Endometrial microvascular endothelial cells (primary cell): Measurements from ENCODE around the gene KIF26B. TPM values are rescaled to one million over a fixed set of nuclear protein-coding genes. Genes with fewer than 3 reads are reported as not detected.

Experiments used
- in situ Hi-C: cut with HindIII; loops from 2 replicates; pipeline ENCODE4 v1.10.0; 2017; ENCODE audit warnings: low sequenced_read_pairs, low pct_unique_long_range_greater_than_20kb; ENCODE audit errors: inconsistent ontology term
- total RNA-seq: library from RNA; depleted of rRNA; stranded (reverse); fragments of >200 nt; gene quantifications from one replicate; pipeline ENCODE4 v1.2.3, GENCODE V29; 2015; ENCODE audit errors: inconsistent ontology term

Gene KIF26B
- total RNA-seq, 1 donor from 2014 or later: not detected

- in situ Hi-C loops: no loop called here
Observed at GRCh38 chr1:245603311-245603865, 448.6 kb downstream of the KIF26B start.

GRCh38 chr1:245604979-245605378 lies 450.2 kb downstream of the KIF26B start:
- in situ Hi-C loops: no loop called here

- in situ Hi-C loops: no loop called here
Observed at GRCh38 chr1:245605480-245606156, 450.8 kb downstream of the KIF26B start.

GRCh38 chr1:245606157-245606725 lies 451.5 kb downstream of the KIF26B start:
- in situ Hi-C loops: no loop called here

- in situ Hi-C loops: no loop called here
Observed at GRCh38 chr1:245608271-245608670, 453.5 kb downstream of the KIF26B start.

GRCh38 chr1:245609354-245610150 lies 454.8 kb downstream of the KIF26B start:
- in situ Hi-C loops: no loop called here

GRCh38 chr1:245611251-245611650 lies 456.5 kb downstream of the KIF26B start:
- in situ Hi-C loops: no loop called here

- in situ Hi-C loops: no loop called here
Observed at GRCh38 chr1:245614476-245614875, 459.7 kb downstream of the KIF26B start.

GRCh38 chr1:245615001-245615400 lies 460.2 kb downstream of the KIF26B start:
- in situ Hi-C loops: no loop called here

GRCh38 chr1:245621589-245621988 lies 466.8 kb downstream of the KIF26B start:
- in situ Hi-C loops: no loop called here

GRCh38 chr1:245622332-245623014 lies 467.7 kb downstream of the KIF26B start:
- in situ Hi-C loops: no loop called here

GRCh38 chr1:245641384-245641783 lies 486.6 kb downstream of the KIF26B start:
- in situ Hi-C loops: no loop called here

- in situ Hi-C loops: no loop called here
Observed at GRCh38 chr1:245645406-245645805, 490.6 kb downstream of the KIF26B start.

GRCh38 chr1:245645894-245646293 lies 491.1 kb downstream of the KIF26B start:
- in situ Hi-C loops: no loop called here

- in situ Hi-C loops: no loop called here
Observed at GRCh38 chr1:245648749-245649522, 494.2 kb downstream of the KIF26B start.

GRCh38 chr1:245649666-245650065 lies 494.9 kb downstream of the KIF26B start:
- in situ Hi-C loops: no loop called here

- in situ Hi-C loops: no loop called here
Observed at GRCh38 chr1:245650441-245650960, 495.7 kb downstream of the KIF26B start.

GRCh38 chr1:245651093-245651492 lies 496.3 kb downstream of the KIF26B start:
- in situ Hi-C loops: no loop called here
